GM20431 (cell line): ENCODE data around the gene KRT75.

Experiments used
- in situ Hi-C: fragments of 300-500 bp; cut with MseI, MboI; formaldehyde crosslinking; loops from one replicate; pipeline ENCODE4 v1.15.0; 2020; ENCODE audit warnings: low sequenced_read_pairs; ENCODE audit not compliant: unreplicated experiment

Gene KRT75

GRCh38 chr12:52398176-52398575, 36.0 kb downstream of the KRT75 start:
- in situ Hi-C loops: loop anchor here (25.0 kb wide), 1 partner anchor 489 kb away; no protein-coding TSS in a partner anchor

- in situ Hi-C loops: loop anchor here (25.0 kb wide), 1 partner anchor 491 kb away; no protein-coding TSS in a partner anchor
These were observed 37.5 kb downstream of the KRT75 start for GRCh38 chr12:52396656-52397055.

- in situ Hi-C loops: loop anchor here (25.0 kb wide), 1 partner anchor 491 kb away; no protein-coding TSS in a partner anchor
These were observed 38.3 kb downstream of the KRT75 start for GRCh38 chr12:52395761-52396434.

- in situ Hi-C loops: loop anchor here (25.0 kb wide), 1 partner anchor 492 kb away; no protein-coding TSS in a partner anchor
These were observed 39.2 kb downstream of the KRT75 start for GRCh38 chr12:52394836-52395405.

- in situ Hi-C loops: loop anchor here (25.0 kb wide), 1 partner anchor 495 kb away; no protein-coding TSS in a partner anchor
These were observed 41.6 kb downstream of the KRT75 start for GRCh38 chr12:52392465-52393007.

- in situ Hi-C loops: loop anchor here (25.0 kb wide), 1 partner anchor 496 kb away; no protein-coding TSS in a partner anchor
These were observed 42.6 kb downstream of the KRT75 start for GRCh38 chr12:52391618-52392002.

GRCh38 chr12:52390739-52391617, 43.2 kb downstream of the KRT75 start:
- in situ Hi-C loops: loop anchor here (25.0 kb wide), 1 partner anchor 496 kb away; no protein-coding TSS in a partner anchor

GRCh38 chr12:52389313-52390207, 44.6 kb downstream of the KRT75 start:
- in situ Hi-C loops: loop anchor here (25.0 kb wide), 1 partner anchor 498 kb away; no protein-coding TSS in a partner anchor

GRCh38 chr12:52387859-52388258, 46.3 kb downstream of the KRT75 start:
- in situ Hi-C loops: loop anchor here (25.0 kb wide), 1 partner anchor 499 kb away; no protein-coding TSS in a partner anchor

GRCh38 chr12:52385226-52385702, 48.9 kb downstream of the KRT75 start, which contains the start of gene KRT84:
TSS of gene KRT84 (minus strand) at chr12:52385652. CDS start at chr12:52385585, 67 bp downstream.
- in situ Hi-C loops: loop anchor here (25.0 kb wide), 1 partner anchor 502 kb away; no protein-coding TSS in a partner anchor

GRCh38 chr12:52383331-52383730, 50.8 kb downstream of the KRT75 start:
- in situ Hi-C loops: loop anchor here (25.0 kb wide), 1 partner anchor 504 kb away; no protein-coding TSS in a partner anchor

- in situ Hi-C loops: loop anchor here (25.0 kb wide), 1 partner anchor 504 kb away; no protein-coding TSS in a partner anchor
These were observed 51.3 kb downstream of the KRT75 start for GRCh38 chr12:52382854-52383253.

GRCh38 chr12:52381206-52381605, 53.0 kb downstream of the KRT75 start:
- in situ Hi-C loops: loop anchor here (25.0 kb wide), 1 partner anchor 506 kb away; no protein-coding TSS in a partner anchor

GRCh38 chr12:52380271-52380694, 53.9 kb downstream of the KRT75 start:
- in situ Hi-C loops: loop anchor here (25.0 kb wide), 1 partner anchor 507 kb away; no protein-coding TSS in a partner anchor

GRCh38 chr12:52379536-52379935, 54.6 kb downstream of the KRT75 start:
- in situ Hi-C loops: loop anchor here (25.0 kb wide), 1 partner anchor 508 kb away; no protein-coding TSS in a partner anchor

- in situ Hi-C loops: loop anchor here (25.0 kb wide), 1 partner anchor 509 kb away; no protein-coding TSS in a partner anchor
These were observed 56.1 kb downstream of the KRT75 start for GRCh38 chr12:52378091-52378490.

- in situ Hi-C loops: loop anchor here (25.0 kb wide), 1 partner anchor 510 kb away; no protein-coding TSS in a partner anchor
These were observed 56.9 kb downstream of the KRT75 start for GRCh38 chr12:52377266-52377665.
